Esophagus muscularis mucosa (tissue), 4 donors: ENCODE data around the gene HERPUD1.

Experiments
- EP300 ChIP-seq: sonication (generic); formaldehyde crosslinking; IDR thresholded peaks from one replicate; pipeline ENCODE4 v1.6.1; 2017; ENCODE audit warnings: antibody characterized with exemption
- POLR2A ChIP-seq: fragments of 450-650 bp; IDR thresholded peaks from one replicate; pipeline ENCODE4 v1.6.1; 2017; ENCODE audit warnings: antibody characterized with exemption, moderate library complexity, mild to moderate bottlenecking, low read depth
- POLR2AphosphoS5 ChIP-seq, 2 donors: sonication (generic); formaldehyde crosslinking; IDR thresholded peaks; one replicate each; pipeline ENCODE4 v1.6.1; 2017; ENCODE audit warnings: antibody characterized with exemption in 2 of 2
- TF ChIP-seq, protein P1 (sequence below), 3 experiments: fragments of 200-600 bp in 2 of 3; fragments of 450-650 bp in 1 of 3; sonication (generic) in 2 of 3; IDR thresholded peaks; one replicate each; pipeline ENCODE4 v1.5.1; 2017 to 2019; ENCODE audit warnings: antibody characterized with exemption in 3 of 3, mild to moderate bottlenecking in 2 of 3, moderate library complexity in 1 of 3

DNA sequence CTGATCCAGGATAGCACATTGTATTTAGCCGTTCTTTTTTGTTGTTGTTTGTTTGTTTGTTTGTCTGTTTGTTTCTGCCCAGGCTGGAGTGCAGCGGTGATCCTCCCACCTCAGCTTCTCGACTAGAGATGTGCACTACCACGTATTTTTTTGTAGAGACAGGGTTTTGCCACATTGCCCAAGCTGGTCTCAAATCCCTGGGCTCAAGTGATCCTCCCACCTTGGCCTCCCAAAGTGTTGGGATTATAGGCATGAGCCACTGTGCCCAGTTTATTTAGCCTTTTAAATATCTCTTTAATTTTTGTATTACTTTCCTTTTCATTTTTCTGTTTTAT, 48.2 kb downstream of the HERPUD1 start:
- TF ChIP-seq, protein P1, sequence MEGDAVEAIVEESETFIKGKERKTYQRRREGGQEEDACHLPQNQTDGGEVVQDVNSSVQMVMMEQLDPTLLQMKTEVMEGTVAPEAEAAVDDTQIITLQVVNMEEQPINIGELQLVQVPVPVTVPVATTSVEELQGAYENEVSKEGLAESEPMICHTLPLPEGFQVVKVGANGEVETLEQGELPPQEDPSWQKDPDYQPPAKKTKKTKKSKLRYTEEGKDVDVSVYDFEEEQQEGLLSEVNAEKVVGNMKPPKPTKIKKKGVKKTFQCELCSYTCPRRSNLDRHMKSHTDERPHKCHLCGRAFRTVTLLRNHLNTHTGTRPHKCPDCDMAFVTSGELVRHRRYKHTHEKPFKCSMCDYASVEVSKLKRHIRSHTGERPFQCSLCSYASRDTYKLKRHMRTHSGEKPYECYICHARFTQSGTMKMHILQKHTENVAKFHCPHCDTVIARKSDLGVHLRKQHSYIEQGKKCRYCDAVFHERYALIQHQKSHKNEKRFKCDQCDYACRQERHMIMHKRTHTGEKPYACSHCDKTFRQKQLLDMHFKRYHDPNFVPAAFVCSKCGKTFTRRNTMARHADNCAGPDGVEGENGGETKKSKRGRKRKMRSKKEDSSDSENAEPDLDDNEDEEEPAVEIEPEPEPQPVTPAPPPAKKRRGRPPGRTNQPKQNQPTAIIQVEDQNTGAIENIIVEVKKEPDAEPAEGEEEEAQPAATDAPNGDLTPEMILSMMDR (IDR thresholded peaks at IDR 0.05) = no peak
- TF ChIP-seq POLR2A (no peak), EP300 (no peak), POLR2AphosphoS5 (IDR thresholded peaks at IDR 0.05) (no peak)
